HUES64 (cell line): ENCODE data around the gene CA5A.
"Not testable (repeated sequence)": the region's sequence is repeated elsewhere in the genome, so short reads cannot be mapped to it uniquely, and the experiment has no call there.

ENCODE experiments used
- H3K27ac ChIP-seq: 2 replicates; pipeline ENCODE4 v1.7.0; 2013; ENCODE audit warnings: low read depth, low read length, inconsistent platforms
- H3K27me3 ChIP-seq: 2 replicates; pipeline ENCODE4 v1.6.1; 2013; ENCODE audit warnings: mild to moderate bottlenecking, low read length; ENCODE audit not compliant: insufficient read depth
- H3K36me3 ChIP-seq: 2 replicates; pipeline ENCODE4 v1.6.1; 2013; ENCODE audit warnings: mild to moderate bottlenecking, low read length; ENCODE audit not compliant: insufficient read depth
- H3K4me1 ChIP-seq: 2 replicates; pipeline ENCODE4 v1.6.1; 2013; ENCODE audit warnings: mild to moderate bottlenecking, low read length, moderate library complexity; ENCODE audit not compliant: insufficient read depth
- H3K4me3 ChIP-seq: 2 replicates; pipeline ENCODE4 v1.5.1; 2013; ENCODE audit warnings: mild to moderate bottlenecking, low read length, moderate library complexity
- H3K9ac ChIP-seq: 2 replicates; pipeline ENCODE4 v1.6.1; 2013; ENCODE audit warnings: mild to moderate bottlenecking, low read depth, low read length
- H3K9me3 ChIP-seq: 2 replicates; pipeline ENCODE4 v1.6.1; 2013; ENCODE audit warnings: low read depth, low read length; ENCODE audit not compliant: insufficient read depth
- WGBS: fragments of 150-250, 120-280 bp; methylation state at CpG from one replicate; pipeline ENCODE4 v1.1.7; 2013; ENCODE audit warnings: missing lambda C conversion rate; 5-methylcytosine and 5-hydroxymethylcytosine counted together

CA5A gene

GRCh38 chr16:87900489-87900888, 35.8 kb downstream of the CA5A start:
- H3K27me3 ChIP-seq, H3K36me3 ChIP-seq, H3K4me3 ChIP-seq, H3K4me1 ChIP-seq, H3K27ac ChIP-seq, H3K9me3 ChIP-seq, H3K9ac ChIP-seq: not testable (repeated sequence)
- 90% methylated on average over 12 of the region's 12 CpGs for WGBS

DNA sequence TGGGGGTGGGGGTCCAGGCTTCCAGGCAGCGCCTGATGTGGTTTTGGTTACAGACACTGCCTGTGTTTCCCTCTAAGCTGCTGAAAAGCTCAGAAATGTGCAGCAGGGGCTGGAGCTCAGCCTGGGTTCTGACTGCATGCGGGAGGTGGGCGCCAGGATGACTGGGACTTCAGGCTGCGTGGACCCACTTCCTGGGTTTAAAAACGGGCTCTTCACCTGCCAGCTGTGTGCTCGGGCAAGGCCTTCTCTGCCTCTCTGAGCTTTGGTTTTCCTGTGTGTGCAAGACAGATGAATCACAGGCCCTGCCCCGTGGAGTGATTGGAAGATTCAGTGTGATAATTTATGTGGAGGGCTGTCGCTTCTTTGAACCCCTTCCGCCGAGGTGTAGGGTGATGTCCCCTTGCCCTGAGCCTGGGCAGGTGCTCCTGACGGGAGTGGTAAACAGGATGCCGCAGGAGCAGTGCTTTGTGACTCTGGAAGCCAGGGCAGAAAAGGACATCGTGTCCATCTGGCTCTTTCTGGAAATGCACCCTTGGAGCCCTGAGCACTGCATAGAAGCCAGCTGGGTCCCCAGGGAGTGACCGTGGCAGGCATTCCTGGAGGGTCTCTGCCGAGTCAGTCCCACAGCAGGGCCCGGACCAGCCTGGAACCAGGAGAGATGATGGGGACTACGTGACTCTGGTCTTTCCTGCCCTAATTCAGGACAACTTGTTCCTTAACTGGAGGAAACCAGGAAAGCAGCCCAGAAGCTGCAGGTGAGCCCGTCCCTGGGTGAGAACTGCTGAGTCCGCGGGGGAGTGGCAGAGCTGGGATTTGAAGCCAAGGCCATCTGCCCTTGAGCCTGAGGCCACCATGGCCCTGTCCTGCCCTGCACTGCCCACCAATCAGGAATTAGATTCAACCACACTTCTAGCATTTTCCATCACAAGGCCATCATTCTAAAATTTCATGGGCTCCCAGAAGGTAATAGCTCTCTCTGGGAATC, 38.5 kb downstream of the CA5A start:
- Histone ChIP-seq H3K4me3 (no peak overlapping the region), H3K4me1 (no peaks in the 10 kb centered on the region), H3K27me3 (no peaks in the 10 kb centered on the region), H3K36me3 (no peaks in the 10 kb centered on the region), H3K9ac (no peak overlapping the region), H3K9me3 (no peaks in the 10 kb centered on the region), H3K27ac (no peak overlapping the region)
- 92% methylated on average over 20 of the region's 20 CpGs for WGBS

DNA sequence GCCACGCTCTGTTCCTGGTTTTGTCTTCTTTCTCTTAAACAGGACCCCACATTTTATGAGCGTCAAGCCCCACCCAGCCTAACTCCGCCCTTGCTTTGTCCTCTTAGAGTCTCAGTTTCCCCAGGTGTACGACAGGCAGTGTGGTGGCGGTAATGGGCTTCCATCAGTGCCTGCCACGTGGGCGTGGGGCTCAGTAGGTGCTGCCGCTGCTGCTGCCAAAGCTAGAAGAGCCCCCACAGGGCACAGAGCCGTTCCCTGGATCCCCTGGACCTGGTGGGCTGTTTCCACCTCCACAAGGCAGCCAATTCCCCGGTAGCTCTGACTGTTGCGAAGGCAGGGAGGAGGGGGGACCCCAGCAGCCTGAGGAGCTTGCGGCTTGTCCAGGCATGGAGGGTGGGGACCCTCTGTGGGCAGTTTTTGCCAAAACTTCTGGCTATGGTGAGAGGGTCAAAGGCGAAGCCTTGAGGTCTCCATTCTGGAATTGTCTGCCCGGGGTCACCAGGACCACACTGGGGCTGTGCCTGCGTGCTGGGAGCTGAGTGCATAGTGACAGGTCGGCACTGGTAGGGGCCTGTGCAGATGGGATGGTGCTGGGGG, 39.3 kb downstream of the CA5A start:
- not testable (repeated sequence) for H3K9ac ChIP-seq, H3K27me3 ChIP-seq, H3K4me1 ChIP-seq, H3K36me3 ChIP-seq, H3K4me3 ChIP-seq, H3K27ac ChIP-seq, H3K9me3 ChIP-seq
- WGBS = 90% methylated on average over 16 of the region's 16 CpGs

GRCh38 chr16:87896176-87896890, 40.0 kb downstream of the CA5A start:
- not testable (repeated sequence) for H3K9ac ChIP-seq, H3K4me3 ChIP-seq, H3K4me1 ChIP-seq, H3K27me3 ChIP-seq, H3K9me3 ChIP-seq, H3K36me3 ChIP-seq, H3K27ac ChIP-seq
- 93% methylated on average over 16 of the region's 17 CpGs for WGBS

GRCh38 chr16:87895641-87896141, 40.6 kb downstream of the CA5A start:
- no peak overlapping the region for H3K27ac ChIP-seq
- no peak overlapping the region for H3K4me3 ChIP-seq
- H3K9me3 ChIP-seq = no peaks in the 10 kb centered on the region
- H3K4me1 ChIP-seq = no peaks in the 10 kb centered on the region
- no peaks in the 10 kb centered on the region for H3K27me3 ChIP-seq
- no peaks in the 10 kb centered on the region for H3K36me3 ChIP-seq
- 93% methylated on average over 10 of the region's 10 CpGs for WGBS
- no peak overlapping the region for H3K9ac ChIP-seq

DNA sequence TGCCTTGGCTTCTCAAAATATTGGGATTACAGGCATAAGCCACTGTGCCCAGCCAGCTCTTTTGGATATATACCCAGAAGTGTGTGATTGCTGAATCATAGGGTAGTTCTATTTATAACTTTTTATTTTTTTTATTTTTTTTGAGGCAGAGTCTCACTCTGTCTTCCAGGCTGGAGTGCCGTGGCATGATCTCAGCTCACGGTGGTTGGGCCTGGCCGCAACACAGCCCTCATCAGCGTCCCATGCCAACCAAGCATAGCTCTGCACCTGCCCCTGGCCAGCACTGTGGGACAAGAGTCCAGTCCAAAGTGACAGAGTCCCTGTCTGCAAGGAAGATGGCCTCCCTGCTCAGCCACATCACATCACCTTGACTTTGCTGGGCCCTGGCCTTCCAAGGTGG, 42.3 kb downstream of the CA5A start:
- not testable (repeated sequence) for H3K36me3 ChIP-seq, H3K27me3 ChIP-seq, H3K27ac ChIP-seq, H3K9ac ChIP-seq, H3K4me3 ChIP-seq, H3K9me3 ChIP-seq, H3K4me1 ChIP-seq
- whole genome bisulfite sequencing = 93% methylated on average over 4 of the region's 4 CpGs

GRCh38 chr16:87891764-87892163, 44.6 kb downstream of the CA5A start:
- Histone ChIP-seq H3K9me3 (no peaks in the 10 kb centered on the region), H3K27ac (no peak overlapping the region), H3K9ac (no peak overlapping the region), H3K4me1 (no peaks in the 10 kb centered on the region), H3K4me3 (no peak overlapping the region), H3K36me3 (no peaks in the 10 kb centered on the region), H3K27me3 (no peaks in the 10 kb centered on the region)
- 93% methylated on average over 21 of the region's 21 CpGs for WGBS

DNA sequence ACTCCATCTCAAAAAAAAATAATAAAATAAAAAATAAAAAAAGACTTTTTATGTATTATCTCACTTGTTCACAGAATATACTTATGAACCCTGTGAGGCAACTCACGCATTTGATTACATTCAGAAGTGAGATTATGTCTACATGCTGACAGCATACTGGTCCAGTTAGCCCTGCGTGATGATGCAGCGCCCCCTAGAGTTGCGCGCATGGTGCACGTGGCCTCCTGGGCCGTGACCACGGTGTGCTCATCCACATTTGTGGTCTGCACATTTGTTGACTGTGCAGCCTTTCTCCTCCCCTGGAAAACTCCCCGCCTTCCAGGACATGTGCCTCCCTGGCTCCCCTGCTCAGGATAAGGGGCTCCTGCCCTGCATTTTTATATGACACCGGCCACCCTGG, 46.6 kb downstream of the CA5A start:
- 94% methylated on average over 10 of the region's 10 CpGs for WGBS

GRCh38 chr16:87888346-87888745, 48.0 kb downstream of the CA5A start:
- not testable (repeated sequence) for H3K9me3 ChIP-seq, H3K27ac ChIP-seq, H3K4me3 ChIP-seq, H3K9ac ChIP-seq, H3K4me1 ChIP-seq, H3K27me3 ChIP-seq, H3K36me3 ChIP-seq
- 89% methylated on average over 7 of the region's 7 CpGs for WGBS

More for the DNA sequence above, 46.6 kb downstream of the CA5A start:
- not testable (repeated sequence) for H3K9me3 ChIP-seq, H3K4me3 ChIP-seq, H3K27me3 ChIP-seq, H3K27ac ChIP-seq, H3K9ac ChIP-seq, H3K36me3 ChIP-seq, H3K4me1 ChIP-seq

- not testable (repeated sequence) for H3K9ac ChIP-seq, H3K9me3 ChIP-seq
- 86% methylated on average over 8 of the region's 8 CpGs for WGBS
Observed at GRCh38 chr16:87887931-87888330, 48.4 kb downstream of the CA5A start.

GRCh38 chr16:87885371-87885967, 50.9 kb downstream of the CA5A start:
- H3K9ac ChIP-seq, H3K4me1 ChIP-seq, H3K4me3 ChIP-seq, H3K27ac ChIP-seq, H3K36me3 ChIP-seq, H3K27me3 ChIP-seq, H3K9me3 ChIP-seq: not testable (repeated sequence)
- WGBS = 85% methylated on average over 8 of the region's 8 CpGs

More at GRCh38 chr16:87887931-87888330, 48.4 kb downstream of the CA5A start:
- H3K27ac ChIP-seq, H3K36me3 ChIP-seq, H3K27me3 ChIP-seq, H3K4me3 ChIP-seq, H3K4me1 ChIP-seq: not testable (repeated sequence)
